ENCODE measurements around the gene PTPN4.

DNA sequence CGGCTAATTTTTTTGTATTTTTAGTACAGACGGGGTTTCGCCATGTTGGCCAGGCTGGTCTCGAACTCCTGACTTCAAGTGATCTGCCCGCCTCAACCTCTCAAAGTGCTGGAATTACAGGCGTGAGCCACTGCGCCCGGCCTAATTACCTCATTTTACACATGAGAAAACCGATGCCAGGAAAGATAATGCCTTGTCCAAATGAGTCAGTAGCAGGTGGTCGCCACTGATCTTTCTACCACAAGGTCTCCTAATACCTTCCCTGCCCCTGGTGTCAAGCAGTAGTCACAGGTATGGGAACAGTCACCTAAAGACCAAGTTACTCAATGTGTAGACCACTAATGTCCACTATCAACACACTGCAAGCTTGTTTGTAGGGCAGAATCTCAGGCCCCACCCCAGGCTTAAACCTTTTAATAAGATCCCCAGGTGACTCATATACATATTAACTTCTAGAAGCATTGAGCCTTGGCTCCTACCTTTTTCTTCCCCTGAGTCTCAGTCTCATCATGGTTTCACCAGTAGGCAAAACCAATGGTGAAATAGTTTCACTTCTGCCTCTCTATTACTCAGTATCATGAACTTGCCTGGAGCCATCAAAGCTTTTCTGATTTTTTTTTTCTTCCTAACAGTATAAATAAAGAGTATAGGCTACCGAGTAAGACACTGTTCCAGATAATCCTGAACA, 246.3 kb downstream of the PTPN4 start:
- TF ChIP-seq ZFP30 (CRISPR knock-in tag; IDR thresholded peaks at IDR 0.05), result no peak
- no peak for TF ChIP-seq SNAI2 (CRISPR knock-in tag; IDR thresholded peaks at IDR 0.05)
- no peak for TF ChIP-seq TCF4 (CRISPR knock-in tag; IDR thresholded peaks at IDR 0.05; ENCODE audit: borderline replicate concordance)
- TF ChIP-seq, protein P1, sequence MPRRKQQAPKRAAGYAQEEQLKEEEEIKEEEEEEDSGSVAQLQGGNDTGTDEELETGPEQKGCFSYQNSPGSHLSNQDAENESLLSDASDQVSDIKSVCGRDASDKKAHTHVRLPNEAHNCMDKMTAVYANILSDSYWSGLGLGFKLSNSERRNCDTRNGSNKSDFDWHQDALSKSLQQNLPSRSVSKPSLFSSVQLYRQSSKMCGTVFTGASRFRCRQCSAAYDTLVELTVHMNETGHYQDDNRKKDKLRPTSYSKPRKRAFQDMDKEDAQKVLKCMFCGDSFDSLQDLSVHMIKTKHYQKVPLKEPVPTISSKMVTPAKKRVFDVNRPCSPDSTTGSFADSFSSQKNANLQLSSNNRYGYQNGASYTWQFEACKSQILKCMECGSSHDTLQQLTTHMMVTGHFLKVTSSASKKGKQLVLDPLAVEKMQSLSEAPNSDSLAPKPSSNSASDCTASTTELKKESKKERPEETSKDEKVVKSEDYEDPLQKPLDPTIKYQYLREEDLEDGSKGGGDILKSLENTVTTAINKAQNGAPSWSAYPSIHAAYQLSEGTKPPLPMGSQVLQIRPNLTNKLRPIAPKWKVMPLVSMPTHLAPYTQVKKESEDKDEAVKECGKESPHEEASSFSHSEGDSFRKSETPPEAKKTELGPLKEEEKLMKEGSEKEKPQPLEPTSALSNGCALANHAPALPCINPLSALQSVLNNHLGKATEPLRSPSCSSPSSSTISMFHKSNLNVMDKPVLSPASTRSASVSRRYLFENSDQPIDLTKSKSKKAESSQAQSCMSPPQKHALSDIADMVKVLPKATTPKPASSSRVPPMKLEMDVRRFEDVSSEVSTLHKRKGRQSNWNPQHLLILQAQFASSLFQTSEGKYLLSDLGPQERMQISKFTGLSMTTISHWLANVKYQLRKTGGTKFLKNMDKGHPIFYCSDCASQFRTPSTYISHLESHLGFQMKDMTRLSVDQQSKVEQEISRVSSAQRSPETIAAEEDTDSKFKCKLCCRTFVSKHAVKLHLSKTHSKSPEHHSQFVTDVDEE (CRISPR knock-in tag; IDR thresholded peaks at IDR 0.05), result no peak
- TF ChIP-seq RARB (CRISPR knock-in tag; IDR thresholded peaks at IDR 0.05), result no peak
- no peak for TF ChIP-seq ZFP3 (CRISPR knock-in tag; IDR thresholded peaks at IDR 0.05)
- no peak for TF ChIP-seq ZC3H10 (CRISPR knock-in tag; IDR thresholded peaks at IDR 0.05)
